GM18951 (cell line): ENCODE data around the gene BMPR1B.

Experiments used
- POLR2A ChIP-seq: IDR thresholded peaks from 4 replicates; pipeline ENCODE4 v1.6.1; 2011; ENCODE audit warnings: mild to moderate bottlenecking; ENCODE audit not compliant: insufficient read length, insufficient read depth; ENCODE audit errors: extremely low read depth
- in situ Hi-C: fragments of 300-500 bp; cut with MboI; formaldehyde crosslinking; loops from one replicate; pipeline ENCODE4 v1.12.0; 2022; ENCODE audit warnings: low sequenced_read_pairs, mixed read lengths, inconsistent platforms; ENCODE audit not compliant: unreplicated experiment

Gene BMPR1B

DNA sequence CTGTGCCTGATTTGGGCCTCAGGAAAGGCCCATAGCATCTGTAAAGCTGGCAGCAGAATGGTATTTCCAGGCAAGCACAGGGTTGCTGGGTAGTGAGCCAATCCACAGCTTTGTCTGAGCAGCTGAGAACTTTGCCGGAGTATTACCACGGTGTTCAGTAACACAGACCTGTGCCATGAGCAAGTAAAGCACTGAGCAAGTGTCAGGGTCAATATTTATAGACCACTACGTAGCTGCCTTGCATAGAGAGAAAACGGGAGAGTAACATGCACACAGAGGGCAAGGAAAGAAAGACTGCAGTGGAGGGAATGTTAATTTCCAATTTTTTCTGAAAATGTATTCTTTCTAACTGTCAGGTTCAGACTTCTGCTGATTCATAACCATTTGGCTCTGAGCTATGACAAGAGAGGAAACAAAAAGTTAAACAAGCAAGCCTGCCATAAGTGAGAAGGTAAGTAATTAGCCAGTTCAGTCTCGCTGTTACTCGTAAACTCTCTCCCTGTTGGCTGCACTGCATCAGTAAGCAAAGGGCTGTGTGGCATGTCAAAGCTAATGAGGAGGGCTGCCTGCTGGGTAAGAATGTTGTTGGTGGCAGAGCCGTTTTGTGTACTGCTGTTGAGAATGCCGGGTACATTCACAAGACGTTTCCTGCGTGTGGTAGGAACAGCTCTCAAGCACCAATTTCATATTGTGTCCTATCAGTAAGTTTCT, 238.1 kb downstream of the BMPR1B start:
- TF ChIP-seq POLR2A: no peak
- in situ Hi-C loops: no loop called here

- no peak for TF ChIP-seq POLR2A
- in situ Hi-C loops: no loop called here
Measured at GRCh38 chr4:95000076-95000648, 242.4 kb downstream of the BMPR1B start.

- in situ Hi-C loops: no loop called here
- no peak for TF ChIP-seq POLR2A
Measured at GRCh38 chr4:95004912-95005311, 247.2 kb downstream of the BMPR1B start.

DNA sequence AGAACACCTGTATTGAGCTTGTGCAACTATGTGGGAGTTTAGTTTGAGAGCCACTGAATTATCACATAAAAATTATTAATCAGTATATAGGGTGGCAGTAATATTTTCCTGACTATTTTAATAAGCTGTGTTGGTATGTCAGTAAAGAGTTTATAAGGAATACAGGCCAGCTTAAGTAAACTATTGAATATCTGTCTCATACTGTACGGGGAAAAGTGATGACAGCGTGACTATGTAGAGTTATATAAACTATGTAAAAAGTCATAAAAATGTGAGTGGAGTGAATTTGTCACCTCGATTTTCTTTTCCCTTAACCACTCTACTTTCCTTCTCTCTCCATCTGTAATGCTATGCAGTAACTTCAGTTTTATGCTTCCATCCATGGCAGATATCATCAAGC, 250.2 kb downstream of the BMPR1B start:
- no peak for TF ChIP-seq POLR2A
- in situ Hi-C loops: no loop called here

DNA sequence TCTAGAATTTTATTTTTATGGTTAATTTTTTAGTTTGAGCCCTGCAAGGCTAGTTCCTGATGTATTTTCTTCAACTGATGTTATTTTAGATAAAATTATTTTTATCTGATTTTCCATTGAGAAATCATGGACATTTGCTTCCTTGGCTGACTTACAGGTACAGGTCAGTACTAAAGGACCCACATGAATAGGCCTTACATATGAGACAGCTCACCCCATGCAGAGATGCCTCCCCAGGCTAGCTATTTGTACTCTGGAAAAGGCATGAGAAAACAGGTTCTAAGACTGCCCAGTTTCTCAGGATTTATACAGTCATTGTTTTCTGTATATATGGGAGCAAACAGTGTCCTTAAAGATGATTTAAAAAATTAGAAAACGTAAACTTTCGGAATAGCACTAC, 255.5 kb downstream of the BMPR1B start:
- TF ChIP-seq POLR2A: no peak
- in situ Hi-C loops: no loop called here

DNA sequence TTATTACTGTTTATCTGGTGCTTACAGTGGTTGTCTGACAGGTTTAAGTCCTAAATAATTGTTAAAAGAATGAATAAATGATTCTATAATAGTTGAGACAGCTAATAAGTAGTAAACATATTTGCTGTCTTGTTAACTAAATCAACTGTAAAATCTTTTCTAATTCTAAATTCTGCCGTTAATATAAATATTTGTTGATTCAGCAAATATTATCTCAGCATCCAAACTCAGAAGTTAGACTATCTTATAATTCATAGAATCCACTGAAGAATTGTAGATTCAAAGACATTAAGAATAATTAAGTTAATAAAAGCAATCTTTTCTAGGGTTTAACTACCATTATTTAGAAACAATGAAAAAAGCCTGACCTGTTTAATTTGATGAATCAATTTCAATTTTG, 256.3 kb downstream of the BMPR1B start:
- in situ Hi-C loops: no loop called here
- TF ChIP-seq POLR2A: no peak

- no peak for TF ChIP-seq POLR2A
- in situ Hi-C loops: no loop called here
Measured at GRCh38 chr4:95017305-95018064, 259.7 kb downstream of the BMPR1B start.

- TF ChIP-seq POLR2A: no peak
- in situ Hi-C loops: no loop called here
Measured at GRCh38 chr4:95018785-95019184, 261.0 kb downstream of the BMPR1B start.

GRCh38 chr4:95020521-95020920, 262.8 kb downstream of the BMPR1B start:
- in situ Hi-C loops: no loop called here
- TF ChIP-seq POLR2A: no peak

- TF ChIP-seq POLR2A: no peak
- in situ Hi-C loops: no loop called here
Measured at GRCh38 chr4:95021099-95021498, 263.3 kb downstream of the BMPR1B start.

GRCh38 chr4:95023110-95023509, 265.4 kb downstream of the BMPR1B start:
- TF ChIP-seq POLR2A: no peak

GRCh38 chr4:95027905-95028618, 270.3 kb downstream of the BMPR1B start:
- TF ChIP-seq POLR2A: no peak
- in situ Hi-C loops: no loop called here

More at GRCh38 chr4:95023110-95023509, 265.4 kb downstream of the BMPR1B start:
- in situ Hi-C loops: no loop called here

GRCh38 chr4:95038791-95039190, 281.0 kb downstream of the BMPR1B start:
- TF ChIP-seq POLR2A: no peak
- in situ Hi-C loops: no loop called here
